NCI-H82 (cell line): ENCODE data around the gene ZNF608.

Experiments used
- DNase-seq: peaks from one replicate; lab custom pipeline; 2025; lab: John Stamatoyannopoulos, UW

ZNF608 gene

DNA sequence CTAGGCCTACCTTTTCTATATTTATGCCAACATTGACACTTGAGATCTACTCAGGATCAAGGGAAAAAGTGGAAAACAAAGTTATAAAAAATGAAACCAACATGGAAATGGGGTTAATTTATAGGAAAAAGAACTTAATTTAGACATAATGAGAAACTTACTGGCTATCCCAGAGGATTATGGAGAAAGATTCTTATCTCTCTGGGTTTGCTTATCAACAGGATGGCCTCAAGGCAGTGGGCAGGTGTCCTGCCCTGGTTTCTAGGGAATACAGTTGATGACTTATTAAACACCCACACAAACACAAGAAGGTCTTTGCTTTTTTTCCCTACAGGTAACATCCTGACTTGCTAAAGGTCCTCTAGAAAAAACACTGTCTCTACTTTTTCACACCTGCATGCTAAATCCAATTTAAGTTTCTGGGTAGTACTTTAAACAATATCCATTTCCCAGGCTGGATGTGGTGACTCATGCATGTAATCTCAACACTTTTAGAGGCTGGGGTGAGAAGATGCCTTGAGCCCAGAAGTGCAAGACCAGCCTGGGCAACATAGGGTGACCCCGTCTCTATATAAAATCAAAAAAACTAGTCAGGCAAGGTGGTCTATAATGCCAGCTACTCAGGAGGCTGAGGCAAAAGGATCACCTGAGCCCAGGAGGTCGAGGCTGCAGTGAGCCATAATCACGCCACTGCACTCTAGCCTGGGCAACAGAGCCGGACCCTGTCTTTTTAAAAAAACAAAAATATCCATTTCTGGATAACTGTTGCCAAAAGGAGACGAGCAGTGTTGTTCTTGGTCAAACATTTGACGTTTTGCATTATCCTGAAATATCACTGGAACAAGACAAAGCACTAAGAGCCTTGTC, 6.6 kb upstream of the ZNF608 start:
- DNase-seq: no peak

DNA sequence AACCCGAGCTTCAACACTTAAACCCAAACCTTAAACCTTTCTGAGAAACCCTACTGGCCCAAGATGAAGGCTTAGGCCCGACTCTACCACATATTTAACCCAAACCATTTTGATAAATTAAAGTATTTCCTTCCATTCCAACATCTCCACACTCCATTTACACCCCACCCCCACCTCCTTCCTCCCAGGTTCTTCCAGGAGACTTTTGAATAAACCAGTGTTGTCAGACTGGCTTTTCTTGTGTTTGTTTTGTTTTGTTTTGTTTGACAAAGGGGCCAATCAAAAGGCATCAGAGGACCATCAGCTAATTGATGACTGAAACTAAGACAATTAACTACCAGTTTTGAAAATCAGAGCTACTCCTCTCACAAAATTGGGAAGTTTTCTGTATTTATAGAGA, 4.6 kb upstream of the ZNF608 start:
- DNase-seq: no peak

GRCh38 chr5:124748687-124749594, 2.5 kb upstream of the ZNF608 start:
- DNase-seq: peak; percentile 98

- DNase-seq: peak; percentile 64
These were observed 1.6 kb upstream of the ZNF608 start for GRCh38 chr5:124747791-124748686.

- peak; percentile 95 for DNase-seq
These were observed 714 bp upstream of the ZNF608 start for GRCh38 chr5:124746916-124747790.

DNA sequence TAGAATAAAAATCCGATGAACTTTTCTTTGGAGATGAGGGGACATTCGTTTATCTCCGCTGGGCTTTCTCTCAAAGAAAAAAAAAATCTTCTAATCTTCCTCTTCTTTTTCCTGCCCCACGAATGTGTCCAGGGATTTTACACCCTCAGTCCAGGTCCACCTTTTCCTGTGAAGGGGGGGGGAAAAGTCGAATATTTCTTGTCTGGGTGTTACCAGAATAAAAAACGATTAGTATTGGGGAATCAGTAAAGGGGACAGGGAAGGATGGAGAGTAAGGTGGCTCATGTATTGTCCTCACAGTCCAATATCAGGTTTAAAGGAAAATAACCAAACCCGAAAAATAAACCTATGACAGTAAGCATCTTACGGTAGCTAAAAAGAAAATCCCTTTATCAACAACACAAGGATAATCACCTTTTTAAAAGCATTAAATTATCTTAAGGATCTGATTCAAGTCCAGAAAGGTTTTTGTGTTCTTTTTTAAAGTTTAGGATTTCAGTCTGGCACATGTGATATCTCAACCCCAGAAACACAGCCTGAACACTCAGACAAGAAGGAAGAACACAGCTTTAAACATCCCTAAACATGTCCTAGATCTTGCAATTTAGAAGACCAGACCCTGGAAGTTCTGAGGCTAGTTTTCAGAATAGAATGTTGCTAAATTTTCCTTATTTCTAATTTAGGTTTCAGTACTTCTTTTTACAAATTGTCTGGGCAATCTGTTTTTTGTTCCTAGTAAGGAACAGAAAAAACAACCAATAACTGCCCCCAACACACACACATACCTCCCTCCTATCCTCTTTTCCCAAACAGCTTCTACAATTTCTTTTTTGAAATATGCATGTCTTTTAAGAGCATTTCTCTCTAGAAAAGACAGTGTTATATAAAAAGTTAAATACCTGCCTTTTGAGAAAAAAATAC, 1.2 kb downstream of the ZNF608 start:
- DNase-seq: peak; percentile 59

GRCh38 chr5:124744170-124744971, 2.1 kb downstream of the ZNF608 start:
- DNase-seq: peak; percentile 62

DNA sequence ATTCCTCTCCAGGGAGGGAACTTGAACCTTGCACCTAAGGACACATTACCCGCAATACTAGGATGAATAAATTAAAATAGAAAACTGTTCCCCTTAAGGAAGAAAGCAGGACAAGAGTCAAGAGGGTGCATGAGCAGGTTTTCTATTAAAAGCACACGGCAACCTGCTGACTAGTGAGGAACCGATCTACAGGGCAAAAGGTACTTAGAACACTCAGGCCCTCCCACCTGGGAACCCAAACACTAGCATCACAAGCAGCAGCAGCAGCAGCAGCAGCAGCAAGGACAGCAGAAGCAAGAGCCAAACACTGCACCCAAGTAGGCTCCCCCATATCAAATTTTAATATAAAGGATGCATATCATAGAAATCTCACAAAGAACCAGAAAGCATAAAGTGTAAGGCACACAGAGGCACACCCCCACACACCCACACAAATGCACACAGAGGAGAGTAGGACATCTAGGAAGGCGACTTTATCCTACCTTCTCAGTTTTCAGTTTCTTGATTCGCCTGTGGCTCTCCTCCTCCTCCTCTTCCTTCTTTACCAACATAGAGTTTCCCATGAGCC, 2.8 kb downstream of the ZNF608 start:
- peak; percentile 55 for DNase-seq

GRCh38 chr5:124742983-124743601, 3.3 kb downstream of the ZNF608 start:
- DNase-seq: peak; percentile 69

- DNase-seq: no peak
These were observed 3.9 kb downstream of the ZNF608 start for GRCh38 chr5:124742521-124742920.

DNA sequence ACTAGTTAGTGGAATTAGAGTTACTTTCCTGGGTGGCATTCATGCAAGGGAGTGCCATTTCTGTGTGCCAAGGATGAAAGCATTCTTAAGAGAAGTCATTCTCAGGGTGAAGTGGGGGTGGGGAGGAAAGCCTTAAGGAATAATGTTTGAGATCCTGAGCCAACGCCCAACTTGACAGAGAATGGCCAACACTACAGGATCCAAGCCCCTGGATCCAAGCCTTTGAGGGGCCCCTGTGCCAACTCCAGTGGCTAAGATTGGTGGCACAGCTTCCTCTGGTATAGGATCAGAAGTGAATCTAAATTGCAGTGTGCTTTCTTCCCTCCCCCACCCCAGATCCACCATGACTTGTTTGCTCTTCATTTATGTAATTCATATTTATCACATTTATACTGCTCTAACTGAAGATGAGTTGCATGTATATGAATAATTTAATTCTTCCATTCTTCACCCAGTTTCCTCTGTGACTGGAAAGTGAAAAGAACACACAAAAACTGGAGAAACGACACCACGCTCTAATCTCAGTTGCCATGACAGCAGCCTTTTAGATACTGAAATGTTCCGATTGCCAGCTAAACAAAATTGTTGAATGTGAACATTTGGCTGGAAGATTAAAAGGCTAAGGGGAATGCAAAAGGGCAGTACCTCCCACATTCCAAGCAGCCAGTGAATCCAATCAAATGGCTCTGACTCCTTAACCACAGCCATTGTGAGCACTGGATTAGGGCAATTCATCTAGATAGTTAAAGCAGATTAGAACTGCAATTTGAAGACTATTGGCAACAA, 4.5 kb downstream of the ZNF608 start:
- peak; percentile 96 for DNase-seq

DNA sequence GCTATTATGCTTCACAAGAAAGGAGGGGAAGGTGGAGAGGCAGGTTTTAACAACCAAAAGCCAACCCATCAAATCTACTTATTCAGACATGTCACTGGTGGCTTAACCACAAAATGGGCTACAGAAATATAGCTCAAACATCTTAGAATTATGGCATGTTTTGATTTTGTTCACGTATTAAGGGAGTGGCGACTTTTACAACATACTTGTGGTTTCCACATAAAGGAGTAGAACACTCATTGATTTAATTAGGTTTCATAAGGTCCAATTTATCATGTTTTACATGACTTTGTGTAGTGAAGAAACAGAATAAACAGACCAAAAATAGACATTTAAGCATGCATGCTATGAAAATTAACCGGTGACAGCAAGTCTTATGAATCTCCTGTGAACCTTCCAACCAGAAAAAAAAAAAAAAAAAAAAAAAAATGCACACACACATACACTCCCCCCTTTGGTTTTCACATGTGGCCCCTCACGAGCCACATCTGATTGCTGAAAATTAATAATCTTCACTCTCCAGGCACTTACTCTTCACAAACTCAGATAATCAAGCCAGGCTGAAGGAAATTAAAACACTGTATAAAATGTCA, 5.4 kb downstream of the ZNF608 start:
- DNase-seq: peak; percentile 29

GRCh38 chr5:124740071-124740470, 6.4 kb downstream of the ZNF608 start:
- peak; percentile 76 for DNase-seq

- peak; percentile 43 for DNase-seq
These were observed 6.8 kb downstream of the ZNF608 start for GRCh38 chr5:124739634-124740025.

GRCh38 chr5:124738681-124739633, 7.5 kb downstream of the ZNF608 start:
- peak; percentile 81 for DNase-seq

GRCh38 chr5:124737651-124738050, 8.8 kb downstream of the ZNF608 start:
- no peak for DNase-seq
